Measurements from ENCODE around the gene ROCK2. TPM values are rescaled to one million over a fixed set of nuclear protein-coding genes. Genes with fewer than 3 reads are reported as not detected.

ROCK2 gene
- total RNA-seq, 1 experiment from 2014 or later: 25.9 TPM

DNA sequence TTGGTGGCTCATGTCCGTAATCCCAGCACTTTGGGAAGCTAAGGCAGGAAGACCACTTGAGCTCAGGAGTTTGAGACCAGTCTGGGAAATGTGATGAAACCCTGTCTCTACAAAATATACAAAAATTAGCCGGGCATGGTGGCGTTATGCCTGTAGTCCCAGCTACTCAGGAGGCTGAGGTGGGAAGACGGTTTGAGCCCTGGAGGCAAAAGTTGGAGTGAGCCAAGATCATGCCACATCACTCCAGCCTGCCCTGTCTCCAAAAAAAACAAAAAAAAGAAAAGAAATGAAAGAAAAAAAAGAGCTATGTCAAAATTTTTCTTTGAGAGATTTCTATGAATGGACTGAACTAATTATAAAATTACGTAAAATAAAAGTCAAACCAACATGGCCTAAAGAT, 34.7 kb downstream of the ROCK2 start (continued):
- TF ChIP-seq, protein P1, sequence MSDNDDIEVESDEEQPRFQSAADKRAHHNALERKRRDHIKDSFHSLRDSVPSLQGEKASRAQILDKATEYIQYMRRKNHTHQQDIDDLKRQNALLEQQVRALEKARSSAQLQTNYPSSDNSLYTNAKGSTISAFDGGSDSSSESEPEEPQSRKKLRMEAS (CRISPR knock-in tag; IDR thresholded peaks at IDR 0.05): no peak
- TF ChIP-seq, protein P2, sequence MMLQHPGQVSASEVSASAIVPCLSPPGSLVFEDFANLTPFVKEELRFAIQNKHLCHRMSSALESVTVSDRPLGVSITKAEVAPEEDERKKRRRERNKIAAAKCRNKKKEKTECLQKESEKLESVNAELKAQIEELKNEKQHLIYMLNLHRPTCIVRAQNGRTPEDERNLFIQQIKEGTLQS (CRISPR knock-in tag; conservative IDR thresholded peaks at IDR 0.05): no peak
- TF ChIP-seq JUN (CRISPR knock-in tag; IDR thresholded peaks at IDR 0.05): no peak
- TF ChIP-seq NR1H2 (CRISPR knock-in tag; IDR thresholded peaks at IDR 0.05): no peak
- no peak for TF ChIP-seq GRHL2 (CRISPR knock-in tag; IDR thresholded peaks at IDR 0.05; ENCODE audit: insufficient replicate concordance, severe bottlenecking)
- TF ChIP-seq GTF2I (CRISPR knock-in tag; conservative IDR thresholded peaks at IDR 0.05): no peak
- TF ChIP-seq, protein P3, sequence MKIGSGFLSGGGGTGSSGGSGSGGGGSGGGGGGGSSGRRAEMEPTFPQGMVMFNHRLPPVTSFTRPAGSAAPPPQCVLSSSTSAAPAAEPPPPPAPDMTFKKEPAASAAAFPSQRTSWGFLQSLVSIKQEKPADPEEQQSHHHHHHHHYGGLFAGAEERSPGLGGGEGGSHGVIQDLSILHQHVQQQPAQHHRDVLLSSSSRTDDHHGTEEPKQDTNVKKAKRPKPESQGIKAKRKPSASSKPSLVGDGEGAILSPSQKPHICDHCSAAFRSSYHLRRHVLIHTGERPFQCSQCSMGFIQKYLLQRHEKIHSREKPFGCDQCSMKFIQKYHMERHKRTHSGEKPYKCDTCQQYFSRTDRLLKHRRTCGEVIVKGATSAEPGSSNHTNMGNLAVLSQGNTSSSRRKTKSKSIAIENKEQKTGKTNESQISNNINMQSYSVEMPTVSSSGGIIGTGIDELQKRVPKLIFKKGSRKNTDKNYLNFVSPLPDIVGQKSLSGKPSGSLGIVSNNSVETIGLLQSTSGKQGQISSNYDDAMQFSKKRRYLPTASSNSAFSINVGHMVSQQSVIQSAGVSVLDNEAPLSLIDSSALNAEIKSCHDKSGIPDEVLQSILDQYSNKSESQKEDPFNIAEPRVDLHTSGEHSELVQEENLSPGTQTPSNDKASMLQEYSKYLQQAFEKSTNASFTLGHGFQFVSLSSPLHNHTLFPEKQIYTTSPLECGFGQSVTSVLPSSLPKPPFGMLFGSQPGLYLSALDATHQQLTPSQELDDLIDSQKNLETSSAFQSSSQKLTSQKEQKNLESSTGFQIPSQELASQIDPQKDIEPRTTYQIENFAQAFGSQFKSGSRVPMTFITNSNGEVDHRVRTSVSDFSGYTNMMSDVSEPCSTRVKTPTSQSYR (CRISPR knock-in tag; IDR thresholded peaks at IDR 0.05): no peak

DNA sequence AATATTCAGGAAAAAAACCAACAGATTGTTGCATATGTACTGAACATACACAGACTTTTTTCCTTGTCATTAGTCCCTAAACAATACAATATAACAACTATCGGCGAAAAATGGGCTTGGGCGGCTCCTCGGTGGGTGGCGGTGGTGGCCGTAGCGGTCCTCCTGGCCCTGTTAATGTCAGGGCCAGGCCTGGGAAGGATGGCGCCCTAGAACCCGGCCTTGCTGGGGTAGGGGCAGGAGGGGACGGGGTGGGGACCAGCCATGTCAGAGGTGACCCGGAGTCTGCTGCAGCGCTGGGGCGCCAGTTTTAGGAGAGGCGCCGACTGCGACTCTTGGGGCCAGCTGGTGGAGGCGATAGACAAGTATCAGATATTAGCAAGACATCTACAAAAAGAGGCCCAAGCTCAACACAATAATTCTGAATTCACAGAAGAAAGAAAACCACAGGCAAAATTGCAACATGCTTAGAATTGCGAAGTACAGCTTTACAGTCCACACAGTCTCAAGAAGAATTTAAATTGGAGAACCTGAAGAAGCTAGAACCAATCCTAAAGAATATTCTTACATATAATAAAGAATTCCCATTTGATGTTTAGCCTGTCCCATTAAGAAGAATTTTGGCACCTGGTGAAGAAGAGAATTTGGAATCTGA, 36.5 kb downstream of the ROCK2 start:
- ATAC-seq: no peak
- Mint-ChIP-seq H3K9me3 (no peaks in the 10 kb centered on the region), H3K27me3 (ENCODE audit: low read depth) (no peaks in the 10 kb centered on the region), H3K4me3 (no peak overlapping the region), H3K36me3 (no peaks in the 10 kb centered on the region), H3K27ac (no peak overlapping the region), H3K4me1 (peaks cover 14% of the 10 kb centered on the region)
- CTCF ChIA-PET: interaction anchor here (1.1 kb wide), 1 partner anchor 12 kb away, joined by 3 read pairs; no protein-coding TSS in a partner anchor
- POLR2A ChIA-PET: no interaction called here
- TF ChIP-seq FOXP1 (CRISPR knock-in tag; IDR thresholded peaks at IDR 0.05; ENCODE audit: borderline replicate concordance) (no peak), TP53 (CRISPR knock-in tag; IDR thresholded peaks at IDR 0.05) (no peak), NR3C1 (CRISPR knock-in tag; conservative IDR thresholded peaks at IDR 0.05; ENCODE audit: low read depth) (no peak), PRRX2 (CRISPR knock-in tag; IDR thresholded peaks at IDR 0.05) (no peak), ZNF232 (CRISPR knock-in tag; IDR thresholded peaks at IDR 0.05) (no peak), RORB (CRISPR knock-in tag; IDR thresholded peaks at IDR 0.05) (no peak), CREM (CRISPR knock-in tag; IDR thresholded peaks at IDR 0.05) (no peak), IRF2 (CRISPR knock-in tag; IDR thresholded peaks at IDR 0.05; ENCODE audit: borderline replicate concordance, low read depth) (no peak)
- TF ChIP-seq, protein P4, sequence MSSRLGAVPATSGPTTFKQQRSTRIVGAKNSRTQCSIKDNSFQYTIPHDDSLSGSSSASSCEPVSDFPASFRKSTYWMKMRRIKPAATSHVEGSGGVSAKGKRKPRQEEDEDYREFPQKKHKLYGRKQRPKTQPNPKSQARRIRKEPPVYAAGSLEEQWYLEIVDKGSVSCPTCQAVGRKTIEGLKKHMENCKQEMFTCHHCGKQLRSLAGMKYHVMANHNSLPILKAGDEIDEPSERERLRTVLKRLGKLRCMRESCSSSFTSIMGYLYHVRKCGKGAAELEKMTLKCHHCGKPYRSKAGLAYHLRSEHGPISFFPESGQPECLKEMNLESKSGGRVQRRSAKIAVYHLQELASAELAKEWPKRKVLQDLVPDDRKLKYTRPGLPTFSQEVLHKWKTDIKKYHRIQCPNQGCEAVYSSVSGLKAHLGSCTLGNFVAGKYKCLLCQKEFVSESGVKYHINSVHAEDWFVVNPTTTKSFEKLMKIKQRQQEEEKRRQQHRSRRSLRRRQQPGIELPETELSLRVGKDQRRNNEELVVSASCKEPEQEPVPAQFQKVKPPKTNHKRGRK (CRISPR knock-in tag; IDR thresholded peaks at IDR 0.05; ENCODE audit: borderline replicate concordance): no peak
- TF ChIP-seq, protein P5, sequence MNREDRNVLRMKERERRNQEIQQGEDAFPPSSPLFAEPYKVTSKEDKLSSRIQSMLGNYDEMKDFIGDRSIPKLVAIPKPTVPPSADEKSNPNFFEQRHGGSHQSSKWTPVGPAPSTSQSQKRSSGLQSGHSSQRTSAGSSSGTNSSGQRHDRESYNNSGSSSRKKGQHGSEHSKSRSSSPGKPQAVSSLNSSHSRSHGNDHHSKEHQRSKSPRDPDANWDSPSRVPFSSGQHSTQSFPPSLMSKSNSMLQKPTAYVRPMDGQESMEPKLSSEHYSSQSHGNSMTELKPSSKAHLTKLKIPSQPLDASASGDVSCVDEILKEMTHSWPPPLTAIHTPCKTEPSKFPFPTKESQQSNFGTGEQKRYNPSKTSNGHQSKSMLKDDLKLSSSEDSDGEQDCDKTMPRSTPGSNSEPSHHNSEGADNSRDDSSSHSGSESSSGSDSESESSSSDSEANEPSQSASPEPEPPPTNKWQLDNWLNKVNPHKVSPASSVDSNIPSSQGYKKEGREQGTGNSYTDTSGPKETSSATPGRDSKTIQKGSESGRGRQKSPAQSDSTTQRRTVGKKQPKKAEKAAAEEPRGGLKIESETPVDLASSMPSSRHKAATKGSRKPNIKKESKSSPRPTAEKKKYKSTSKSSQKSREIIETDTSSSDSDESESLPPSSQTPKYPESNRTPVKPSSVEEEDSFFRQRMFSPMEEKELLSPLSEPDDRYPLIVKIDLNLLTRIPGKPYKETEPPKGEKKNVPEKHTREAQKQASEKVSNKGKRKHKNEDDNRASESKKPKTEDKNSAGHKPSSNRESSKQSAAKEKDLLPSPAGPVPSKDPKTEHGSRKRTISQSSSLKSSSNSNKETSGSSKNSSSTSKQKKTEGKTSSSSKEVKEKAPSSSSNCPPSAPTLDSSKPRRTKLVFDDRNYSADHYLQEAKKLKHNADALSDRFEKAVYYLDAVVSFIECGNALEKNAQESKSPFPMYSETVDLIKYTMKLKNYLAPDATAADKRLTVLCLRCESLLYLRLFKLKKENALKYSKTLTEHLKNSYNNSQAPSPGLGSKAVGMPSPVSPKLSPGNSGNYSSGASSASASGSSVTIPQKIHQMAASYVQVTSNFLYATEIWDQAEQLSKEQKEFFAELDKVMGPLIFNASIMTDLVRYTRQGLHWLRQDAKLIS (CRISPR knock-in tag; IDR thresholded peaks at IDR 0.05; ENCODE audit: borderline replicate concordance): no peak
- TF ChIP-seq, protein P6, sequence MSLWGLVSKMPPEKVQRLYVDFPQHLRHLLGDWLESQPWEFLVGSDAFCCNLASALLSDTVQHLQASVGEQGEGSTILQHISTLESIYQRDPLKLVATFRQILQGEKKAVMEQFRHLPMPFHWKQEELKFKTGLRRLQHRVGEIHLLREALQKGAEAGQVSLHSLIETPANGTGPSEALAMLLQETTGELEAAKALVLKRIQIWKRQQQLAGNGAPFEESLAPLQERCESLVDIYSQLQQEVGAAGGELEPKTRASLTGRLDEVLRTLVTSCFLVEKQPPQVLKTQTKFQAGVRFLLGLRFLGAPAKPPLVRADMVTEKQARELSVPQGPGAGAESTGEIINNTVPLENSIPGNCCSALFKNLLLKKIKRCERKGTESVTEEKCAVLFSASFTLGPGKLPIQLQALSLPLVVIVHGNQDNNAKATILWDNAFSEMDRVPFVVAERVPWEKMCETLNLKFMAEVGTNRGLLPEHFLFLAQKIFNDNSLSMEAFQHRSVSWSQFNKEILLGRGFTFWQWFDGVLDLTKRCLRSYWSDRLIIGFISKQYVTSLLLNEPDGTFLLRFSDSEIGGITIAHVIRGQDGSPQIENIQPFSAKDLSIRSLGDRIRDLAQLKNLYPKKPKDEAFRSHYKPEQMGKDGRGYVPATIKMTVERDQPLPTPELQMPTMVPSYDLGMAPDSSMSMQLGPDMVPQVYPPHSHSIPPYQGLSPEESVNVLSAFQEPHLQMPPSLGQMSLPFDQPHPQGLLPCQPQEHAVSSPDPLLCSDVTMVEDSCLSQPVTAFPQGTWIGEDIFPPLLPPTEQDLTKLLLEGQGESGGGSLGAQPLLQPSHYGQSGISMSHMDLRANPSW (CRISPR knock-in tag; conservative IDR thresholded peaks at IDR 0.05; ENCODE audit: low read depth): no peak
- DNase-seq (ENCODE audit: low spot score): no peak

Data from WTC11 (cell line).